Mesendoderm (in vitro differentiated cells): Measurements from ENCODE around the gene SPATA2. TPM values are rescaled to one million over a fixed set of nuclear protein-coding genes. Genes with fewer than 3 reads are reported as not detected.

Experiments
- DNase-seq: peaks from one replicate; pipeline ENCODE4 v3.0.0; 2013
- H2AK5ac ChIP-seq: 2 replicates; pipeline ENCODE4 v1.6.1; 2013; ENCODE audit warnings: low read length, inconsistent platforms
- H2BK120ac ChIP-seq: 2 replicates; pipeline ENCODE4 v1.6.1; 2013; ENCODE audit warnings: low read depth, mild to moderate bottlenecking, low read length, moderate library complexity, mixed read lengths
- H2BK15ac ChIP-seq: replicated peaks from 2 replicates; pipeline ENCODE4 v1.6.1; 2013; ENCODE audit warnings: low read depth, mild to moderate bottlenecking, moderate library complexity
- H2BK5ac ChIP-seq: 2 replicates; pipeline ENCODE4 v1.6.1; 2013; ENCODE audit warnings: low read length, inconsistent platforms
- H3K18ac ChIP-seq: 2 replicates; pipeline ENCODE4 v1.6.1; 2013; ENCODE audit warnings: mild to moderate bottlenecking, low read length, mixed read lengths
- H3K23ac ChIP-seq: one replicate; pipeline ENCODE4 v1.6.1; 2013; ENCODE audit warnings: low read length
- H3K27ac ChIP-seq: 2 replicates; pipeline ENCODE4 v1.5.1; 2013; ENCODE audit warnings: low read depth, mild to moderate bottlenecking, inconsistent platforms, low read length, moderate library complexity
- H3K27me3 ChIP-seq: 2 replicates; pipeline ENCODE4 v1.6.1; 2013; ENCODE audit warnings: low read length, control low read depth, mild to moderate bottlenecking, inconsistent platforms; ENCODE audit not compliant: insufficient read depth, poor library complexity
- H3K36me3 ChIP-seq: 2 replicates; pipeline ENCODE4 v1.6.1; 2013; ENCODE audit warnings: low read length, inconsistent platforms; ENCODE audit not compliant: control insufficient read depth, insufficient read depth
- H3K4ac ChIP-seq: one replicate; pipeline ENCODE4 v1.6.1; 2013; ENCODE audit warnings: low read depth, mild to moderate bottlenecking, low read length, moderate library complexity
- H3K4me1 ChIP-seq: 2 replicates; pipeline ENCODE4 v1.6.1; 2013; ENCODE audit warnings: low read depth, low read length, inconsistent platforms; ENCODE audit not compliant: control insufficient read depth
- H3K4me2 ChIP-seq: 2 replicates; pipeline ENCODE4 v1.6.1; 2013; ENCODE audit warnings: low read length
- H3K4me3 ChIP-seq: 2 replicates; pipeline ENCODE4 v1.5.1; 2013; ENCODE audit warnings: mild to moderate bottlenecking, low read length
- H3K56ac ChIP-seq: one replicate; pipeline ENCODE4 v1.6.1; 2013; ENCODE audit warnings: low read length
- H3K79me1 ChIP-seq: 2 replicates; pipeline ENCODE4 v1.6.1; 2013; ENCODE audit warnings: low read length, inconsistent platforms
- H3K79me2 ChIP-seq: 2 replicates; pipeline ENCODE4 v1.6.1; 2013; ENCODE audit warnings: mild to moderate bottlenecking, low read length; ENCODE audit not compliant: control insufficient read depth, insufficient read depth
- H3K9ac ChIP-seq: 2 replicates; pipeline ENCODE4 v1.6.1; 2013; ENCODE audit warnings: low read length, inconsistent platforms
- H4K5ac ChIP-seq: one replicate; pipeline ENCODE4 v1.6.1; 2013; ENCODE audit warnings: low read length
- H4K8ac ChIP-seq: one replicate; pipeline ENCODE4 v1.6.1; 2013; ENCODE audit warnings: low read depth, mild to moderate bottlenecking, control low read depth, low read length, moderate library complexity
- WGBS: extraction: QIAGEN DNeasy Blood & Tissue Kit; methylation state at CpG from one replicate; pipeline ENCODE4 v1.1.7; 2013; ENCODE audit warnings: low lambda C conversion rate, missing lambda C conversion rate; ENCODE audit not compliant: insufficient coverage; ENCODE audit errors: extremely low coverage; 5-methylcytosine and 5-hydroxymethylcytosine counted together
- small RNA-seq: library from polyadenylated mRNA; stranded (forward); fragments of <200 nt; extraction: miRNeasy Mini kit (QIAGEN cat#:217004); gene quantifications from one replicate; pipeline ENCODE3, GENCODE V24; 2013; ENCODE audit not compliant: insufficient read depth

The SPATA2 gene

DNA sequence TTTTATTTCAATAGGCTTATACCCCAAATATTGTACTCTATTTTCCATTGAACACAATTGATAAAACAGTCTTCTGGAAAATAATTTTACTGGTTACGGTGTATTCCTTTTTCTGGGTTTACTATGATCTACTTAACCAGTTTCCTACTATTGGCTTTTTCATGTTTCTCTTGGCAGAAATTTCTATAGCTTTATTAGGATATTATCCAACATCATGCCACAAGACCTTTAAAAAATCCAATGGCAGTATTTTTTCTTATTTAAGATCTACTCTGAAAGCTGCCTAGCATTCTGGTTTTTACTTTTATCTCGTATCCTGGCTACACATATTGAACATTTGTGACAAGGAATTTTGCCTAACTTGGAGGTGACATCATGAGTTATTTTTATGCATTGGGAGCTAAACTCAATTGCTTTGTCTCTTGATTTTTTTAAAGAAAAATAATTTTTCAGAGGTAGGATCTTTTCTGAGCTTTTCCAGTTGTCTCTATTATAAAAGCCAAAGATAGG lies 57.2 kb downstream of the SPATA2 start:
- no peak overlapping the region for H2BK120ac ChIP-seq
- no peaks in the 10 kb centered on the region for H3K4me1 ChIP-seq
- H3K4me3 ChIP-seq = no peak overlapping the region
- H3K79me1 ChIP-seq = no peaks in the 10 kb centered on the region
- H3K18ac ChIP-seq = no peak overlapping the region
- H2BK5ac ChIP-seq = no peak overlapping the region
- no CpG with 5 or more reads among the region's 2 CpGs for WGBS
- H3K27ac ChIP-seq = no peak overlapping the region
- H3K4me2 ChIP-seq = no peak overlapping the region
- H3K36me3 ChIP-seq = no peaks in the 10 kb centered on the region
- H3K56ac ChIP-seq = no peak overlapping the region
- no peak overlapping the region for H3K4ac ChIP-seq
- no peaks in the 10 kb centered on the region for H3K79me2 ChIP-seq
- H3K27me3 ChIP-seq = no peaks in the 10 kb centered on the region
- no peak overlapping the region for H4K8ac ChIP-seq
- no peak overlapping the region for H2BK15ac ChIP-seq
- DNase-seq = no peak
- no peak overlapping the region for H4K5ac ChIP-seq
- no peak overlapping the region for H3K23ac ChIP-seq
- H2AK5ac ChIP-seq = no peak overlapping the region
- no peak overlapping the region for H3K9ac ChIP-seq

DNA sequence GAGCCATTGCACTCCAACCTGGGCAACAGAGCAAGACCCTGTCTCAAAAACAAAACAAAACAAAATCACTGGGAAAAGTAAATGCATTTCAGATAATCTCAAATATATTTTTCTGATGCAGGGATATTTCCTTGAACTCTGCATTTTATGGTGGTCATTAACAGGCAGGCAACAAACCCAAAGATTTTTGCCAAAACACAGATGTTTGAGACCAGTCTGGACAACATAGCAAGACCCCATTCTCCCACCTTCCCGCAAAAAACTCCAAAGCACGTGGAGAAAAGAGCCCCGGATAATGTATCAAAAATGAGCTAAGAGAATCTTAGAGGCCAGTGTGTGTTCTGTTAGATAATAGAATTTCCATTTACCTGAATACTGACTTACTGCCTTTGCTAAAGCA lies 58.4 kb downstream of the SPATA2 start:
- Histone ChIP-seq H3K56ac (no peak overlapping the region), H3K4me1 (no peaks in the 10 kb centered on the region), H3K9ac (no peak overlapping the region), H3K27ac (no peak overlapping the region), H3K79me2 (no peaks in the 10 kb centered on the region), H4K5ac (no peak overlapping the region), H3K23ac (no peak overlapping the region), H2BK15ac (no peak overlapping the region), H3K4me2 (no peak overlapping the region), H3K79me1 (no peaks in the 10 kb centered on the region), H4K8ac (no peak overlapping the region), H3K18ac (no peak overlapping the region), H3K4me3 (no peak overlapping the region), H2BK5ac (no peak overlapping the region), H2BK120ac (no peak overlapping the region), H3K36me3 (no peaks in the 10 kb centered on the region), H3K27me3 (no peaks in the 10 kb centered on the region), H3K4ac (no peak overlapping the region), H2AK5ac (no peak overlapping the region)
- no CpG with 5 or more reads among the region's 3 CpGs for WGBS
- DNase-seq = no peak

DNA sequence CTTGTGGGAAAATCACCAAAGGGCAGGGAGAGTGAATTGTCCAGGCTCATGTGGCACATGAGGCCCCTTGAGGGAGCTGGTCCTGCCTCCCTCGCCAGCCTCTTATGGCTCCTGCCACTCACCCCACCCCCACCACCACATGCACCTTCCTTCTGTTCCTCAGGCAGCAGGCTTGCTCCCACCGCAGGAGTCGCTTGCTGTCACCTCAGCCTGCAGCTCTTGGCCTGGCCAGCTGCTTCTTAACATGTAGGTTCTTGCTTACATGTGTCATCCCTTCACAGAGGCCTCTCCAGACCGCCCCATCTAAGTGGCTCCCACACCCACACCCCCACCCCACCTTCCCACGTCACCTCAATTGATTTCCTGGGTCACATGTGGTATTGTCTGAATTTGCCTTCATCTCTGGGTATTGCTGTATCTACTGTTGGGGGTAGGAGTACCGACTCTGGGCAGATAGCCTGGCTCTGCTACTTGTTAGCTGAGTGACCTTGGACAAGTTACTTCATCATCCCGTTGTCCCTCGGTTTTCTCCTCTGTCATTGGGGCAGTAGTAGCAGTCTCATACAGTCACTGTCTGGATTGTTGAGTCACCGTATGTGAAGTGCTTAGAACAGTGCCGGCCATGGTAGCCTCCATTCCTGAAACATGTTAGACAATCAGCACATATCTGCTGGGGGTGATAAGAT lies 61.0 kb downstream of the SPATA2 start:
- Histone ChIP-seq H2BK15ac (no peak overlapping the region), H3K4me2 (no peak overlapping the region), H3K18ac (no peak overlapping the region), H3K56ac (no peak overlapping the region), H3K79me1 (no peaks in the 10 kb centered on the region), H3K27me3 (no peaks in the 10 kb centered on the region), H3K4me1 (no peaks in the 10 kb centered on the region), H3K23ac (no peak overlapping the region), H2AK5ac (no peak overlapping the region), H3K4me3 (no peak overlapping the region), H3K79me2 (no peaks in the 10 kb centered on the region), H3K36me3 (no peaks in the 10 kb centered on the region), H3K4ac (no peak overlapping the region), H3K9ac (no peak overlapping the region), H4K8ac (no peak overlapping the region), H4K5ac (no peak overlapping the region), H2BK120ac (no peak overlapping the region), H3K27ac (no peak overlapping the region), H2BK5ac (no peak overlapping the region)
- peak; percentile 22 for DNase-seq
- WGBS = no CpG with 5 or more reads among the region's 10 CpGs

DNA sequence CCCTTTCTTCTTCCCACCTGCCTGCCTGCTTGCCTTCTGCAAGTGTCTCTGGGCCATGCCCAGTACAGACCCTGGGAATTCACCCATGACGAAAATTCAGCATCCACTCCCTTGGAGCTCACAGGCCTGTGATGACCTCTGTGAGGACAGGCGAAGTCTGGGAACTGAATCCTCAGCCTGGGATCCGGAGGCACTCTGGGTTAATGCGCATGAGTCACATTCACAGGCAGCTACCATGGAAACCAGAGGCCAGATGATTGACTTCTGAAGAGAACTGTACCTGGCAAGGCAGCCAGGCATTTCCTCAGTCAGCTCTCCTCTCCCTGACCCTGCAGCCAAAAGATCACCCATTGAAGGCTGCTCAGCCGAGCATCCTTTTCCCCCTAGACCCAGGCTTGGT lies 61.7 kb downstream of the SPATA2 start:
- Histone ChIP-seq H3K4ac (no peak overlapping the region), H3K4me2 (no peak overlapping the region), H3K18ac (no peak overlapping the region), H3K27me3 (no peaks in the 10 kb centered on the region), H4K8ac (no peak overlapping the region), H3K27ac (no peak overlapping the region), H3K4me1 (no peaks in the 10 kb centered on the region), H3K23ac (no peak overlapping the region), H3K79me2 (no peaks in the 10 kb centered on the region), H3K9ac (no peak overlapping the region), H3K79me1 (no peaks in the 10 kb centered on the region), H2AK5ac (no peak overlapping the region), H4K5ac (no peak overlapping the region), H2BK15ac (no peak overlapping the region), H3K36me3 (no peaks in the 10 kb centered on the region), H2BK120ac (no peak overlapping the region), H2BK5ac (no peak overlapping the region), H3K4me3 (no peak overlapping the region), H3K56ac (no peak overlapping the region)
- no CpG with 5 or more reads among the region's 5 CpGs for WGBS
- peak; percentile 86 for DNase-seq

Small RNA genes within 50 kb of the gene (small RNA-seq; reads per million reads assigned to genes)
- gene RF00017 (not detected), gene RF00019 (not detected)
